Gastrocnemius medialis (tissue), 4 donors: ENCODE data around the gene TRIO.

ENCODE experiments used
- POLR2A ChIP-seq, 2 donors: fragments of 450-650 bp; IDR thresholded peaks; one replicate each; pipeline ENCODE4 v1.6.1; 2017; ENCODE audit warnings: antibody characterized with exemption in 2 of 2, mild to moderate bottlenecking in 2 of 2, moderate library complexity in 2 of 2
- TF ChIP-seq, protein P1 (sequence below), 5 experiments: fragments of 450-650 bp in 3 of 5; fragments of 200-600 bp in 2 of 5; sonication (generic) in 2 of 5; IDR thresholded peaks in 4 of 5; conservative IDR thresholded peaks in 1 of 5; 1 replicate in 4 of 5; 2 replicates in 1 of 5; pipeline ENCODE4 v1.5.1; 2016 to 2019; ENCODE audit warnings: antibody characterized with exemption in 5 of 5, mild to moderate bottlenecking in 3 of 5, moderate library complexity in 3 of 5

DNA sequence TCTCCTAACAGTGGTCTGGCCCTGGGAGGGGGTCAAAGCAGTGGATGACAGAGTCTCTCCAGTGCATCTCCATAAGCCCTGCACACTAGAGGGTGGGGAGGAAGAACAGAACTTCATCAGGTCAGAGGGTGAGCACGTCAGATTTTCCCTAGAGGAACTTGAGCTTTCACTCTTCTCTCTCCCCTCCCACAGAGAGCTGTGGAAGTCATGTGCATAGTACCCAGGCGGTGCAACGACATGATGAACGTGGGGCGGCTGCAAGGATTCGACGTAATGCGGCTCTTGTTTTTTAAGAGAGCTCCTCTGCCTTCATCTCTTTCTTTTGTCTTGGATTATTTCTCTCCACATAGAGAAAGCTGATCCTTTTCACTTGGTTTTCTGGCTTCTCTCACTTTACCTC is 338.2 kb downstream of the TRIO start:
- TF ChIP-seq, protein P1, sequence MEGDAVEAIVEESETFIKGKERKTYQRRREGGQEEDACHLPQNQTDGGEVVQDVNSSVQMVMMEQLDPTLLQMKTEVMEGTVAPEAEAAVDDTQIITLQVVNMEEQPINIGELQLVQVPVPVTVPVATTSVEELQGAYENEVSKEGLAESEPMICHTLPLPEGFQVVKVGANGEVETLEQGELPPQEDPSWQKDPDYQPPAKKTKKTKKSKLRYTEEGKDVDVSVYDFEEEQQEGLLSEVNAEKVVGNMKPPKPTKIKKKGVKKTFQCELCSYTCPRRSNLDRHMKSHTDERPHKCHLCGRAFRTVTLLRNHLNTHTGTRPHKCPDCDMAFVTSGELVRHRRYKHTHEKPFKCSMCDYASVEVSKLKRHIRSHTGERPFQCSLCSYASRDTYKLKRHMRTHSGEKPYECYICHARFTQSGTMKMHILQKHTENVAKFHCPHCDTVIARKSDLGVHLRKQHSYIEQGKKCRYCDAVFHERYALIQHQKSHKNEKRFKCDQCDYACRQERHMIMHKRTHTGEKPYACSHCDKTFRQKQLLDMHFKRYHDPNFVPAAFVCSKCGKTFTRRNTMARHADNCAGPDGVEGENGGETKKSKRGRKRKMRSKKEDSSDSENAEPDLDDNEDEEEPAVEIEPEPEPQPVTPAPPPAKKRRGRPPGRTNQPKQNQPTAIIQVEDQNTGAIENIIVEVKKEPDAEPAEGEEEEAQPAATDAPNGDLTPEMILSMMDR (IDR thresholded peaks at IDR 0.05 in 4 of 5, conservative IDR thresholded peaks at IDR 0.05 in 1 of 5): no peak
- no peak for TF ChIP-seq POLR2A (IDR thresholded peaks at IDR 0.05)
